HG02885 (cell line): ENCODE measurements around the gene LAG3.

Source experiments
- ATAC-seq: cut with Tn5 transposase; IDR thresholded peaks from one replicate; pipeline ENCODE4 v1.9.1; 2021; ENCODE audit warnings: mild to moderate bottlenecking; ENCODE audit not compliant: unreplicated experiment, poor library complexity

The LAG3 gene

DNA sequence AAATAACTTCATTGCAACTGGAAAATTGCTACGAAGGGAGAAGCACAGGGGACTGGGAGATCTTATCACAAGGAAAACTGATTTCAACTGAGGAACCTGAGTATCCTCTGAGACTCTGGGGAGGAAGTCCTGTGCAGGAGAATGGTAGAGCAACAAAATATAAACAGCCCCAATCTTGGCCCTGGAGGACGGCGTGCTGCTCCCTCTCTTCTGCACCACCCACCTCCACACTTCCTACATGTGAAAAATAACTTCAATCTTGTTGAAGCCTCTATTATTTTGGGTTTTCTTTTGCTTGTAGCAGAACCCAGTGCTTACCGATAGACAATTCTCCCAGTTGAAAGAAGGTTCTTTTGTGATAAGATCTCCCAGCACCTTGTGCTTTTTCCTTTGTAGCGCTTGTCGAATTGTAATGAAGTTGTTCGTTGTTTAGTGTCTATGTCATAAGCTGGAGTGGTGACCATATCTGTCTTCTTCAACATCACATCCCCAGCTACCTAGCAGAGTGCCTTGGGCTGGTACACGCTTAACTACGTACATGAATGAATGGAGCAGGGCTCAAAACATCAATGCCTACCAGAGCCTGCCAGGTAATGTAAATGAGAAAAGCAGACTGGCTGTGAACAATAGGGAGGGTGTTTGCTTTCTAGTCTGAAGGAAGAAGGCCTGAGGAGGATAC, 14.2 kb downstream of the LAG3 start:
- no peak for ATAC-seq

DNA sequence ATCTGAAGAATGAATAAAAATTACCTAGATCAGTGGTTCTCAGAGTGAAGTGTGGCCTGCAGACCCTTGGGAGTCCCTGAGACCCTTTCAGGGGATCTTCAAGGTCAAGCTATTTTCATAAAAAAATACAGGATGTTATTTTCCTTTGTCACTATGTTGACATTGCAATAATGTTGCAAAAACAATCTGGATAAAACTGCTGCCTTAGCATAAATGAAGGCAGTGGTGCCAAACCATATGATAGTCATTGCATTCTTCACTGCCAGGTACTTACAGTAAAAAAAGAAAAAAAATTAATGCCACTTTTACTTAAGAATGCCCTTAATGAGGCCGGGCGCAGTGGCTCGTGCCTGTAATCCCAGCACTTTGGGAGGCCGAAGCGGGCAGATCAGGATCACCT, 15.0 kb downstream of the LAG3 start:
- ATAC-seq, result no peak

GRCh38 chr12:6788972-6789924, 16.9 kb downstream of the LAG3 start, which contains the start of gene CD4:
Gene CD4, plus strand, starts transcription at chr12:6789528. Its CDS starts 10,611 bp downstream, at chr12:6800139.
- ATAC-seq, result no peak

DNA sequence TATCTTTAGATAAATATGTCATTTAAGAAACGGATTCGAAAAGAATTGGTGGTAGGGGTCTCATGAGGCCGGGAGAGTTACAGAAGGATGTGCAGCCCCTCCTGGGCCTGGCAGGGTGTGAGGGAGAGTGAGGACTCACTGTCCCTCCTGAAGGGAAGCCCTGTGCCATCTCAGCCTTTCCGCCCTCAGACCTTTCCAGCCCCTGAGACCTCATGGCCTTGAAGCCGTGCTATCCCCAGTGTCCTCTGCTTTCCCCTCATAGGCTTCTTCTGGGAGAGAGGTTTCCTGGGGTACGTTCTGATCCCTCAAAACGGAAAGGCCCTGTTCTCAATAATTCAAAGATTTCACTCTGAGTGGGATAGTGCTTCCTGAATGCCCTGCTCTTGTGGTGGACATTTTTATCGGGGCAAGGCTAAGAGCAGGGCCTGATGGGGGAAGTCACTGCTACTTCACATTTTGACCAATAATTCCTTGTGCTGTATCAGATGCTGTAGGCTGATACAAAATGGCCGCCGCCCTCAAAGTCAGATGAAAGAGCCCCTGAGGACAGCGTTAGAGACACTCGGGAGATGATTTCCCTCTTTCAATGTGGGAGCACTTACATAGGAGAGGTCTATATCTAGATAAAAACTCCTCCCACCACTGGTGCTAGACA, 18.3 kb downstream of the LAG3 start:
- no peak for ATAC-seq

DNA sequence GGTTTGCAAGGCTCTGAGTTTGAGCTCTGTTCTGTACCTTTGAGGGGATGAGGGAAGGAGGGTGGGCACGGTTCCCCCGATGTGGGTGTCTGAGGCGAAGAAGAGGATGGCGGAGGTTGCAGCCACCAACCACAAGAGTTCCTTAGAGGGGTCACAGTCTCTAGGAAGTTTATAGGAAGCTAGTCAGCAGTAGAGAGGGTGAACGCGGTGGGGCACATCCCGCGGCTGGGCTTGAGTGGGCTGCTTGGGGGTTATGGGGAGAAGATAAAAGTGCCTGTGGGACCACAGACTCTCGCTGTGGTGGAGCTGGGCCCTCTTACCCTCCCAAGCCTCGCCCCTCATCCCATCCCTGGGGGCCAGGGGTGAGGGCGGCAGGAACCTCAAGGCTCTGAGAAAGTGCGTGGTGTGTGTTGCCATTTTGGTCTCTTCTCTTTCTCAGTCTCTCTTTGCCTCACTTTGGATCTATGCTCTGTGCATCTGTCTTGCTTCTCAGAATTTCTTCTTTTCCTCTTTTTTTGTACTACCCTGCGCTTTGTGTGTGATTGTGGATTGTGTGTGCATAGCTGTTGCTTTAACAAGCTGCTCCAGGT, 19.7 kb downstream of the LAG3 start:
- ATAC-seq, result no peak

GRCh38 chr12:6792522-6793201, 20.3 kb downstream of the LAG3 start:
- no peak for ATAC-seq

DNA sequence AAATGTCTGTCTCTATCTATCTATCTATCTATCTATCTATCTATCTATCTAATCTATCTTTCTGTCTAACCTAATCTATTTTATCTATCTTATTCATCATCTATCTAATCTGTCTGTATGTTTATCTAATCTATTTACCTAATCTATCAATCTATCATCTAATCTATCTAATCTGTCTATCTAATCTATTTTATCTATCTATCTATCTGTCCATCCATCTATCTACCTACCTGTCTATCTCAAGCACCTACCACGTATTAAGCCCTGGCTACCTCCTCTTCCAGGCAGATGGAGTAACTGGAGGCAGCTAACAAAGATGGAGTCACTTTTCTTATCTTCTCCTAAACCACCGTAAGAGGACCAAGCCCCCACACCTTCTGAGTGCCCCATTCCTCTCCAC, 22.8 kb downstream of the LAG3 start:
- ATAC-seq, result no peak

DNA sequence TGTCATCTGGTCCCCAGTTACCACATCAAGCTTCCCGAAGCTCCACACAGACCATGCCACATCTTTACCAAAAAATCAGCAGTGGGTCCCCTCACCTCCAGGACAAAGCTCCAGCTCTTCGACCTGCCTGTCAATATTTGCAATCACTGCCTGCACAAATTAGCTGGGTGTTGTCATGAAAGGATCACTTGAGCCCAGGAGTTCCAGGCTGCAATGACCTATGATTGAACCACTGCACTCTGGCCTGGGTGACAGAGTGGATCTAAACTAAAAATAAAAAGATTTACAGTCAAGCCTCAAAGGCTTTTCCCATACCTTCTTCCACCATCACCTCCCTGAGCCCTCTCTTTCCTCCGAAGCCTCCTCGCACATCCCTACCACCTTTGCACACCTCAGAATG, 24.3 kb downstream of the LAG3 start:
- ATAC-seq, result no peak

- ATAC-seq, result no peak
These were observed 26.8 kb downstream of the LAG3 start for GRCh38 chr12:6799147-6799546.

DNA sequence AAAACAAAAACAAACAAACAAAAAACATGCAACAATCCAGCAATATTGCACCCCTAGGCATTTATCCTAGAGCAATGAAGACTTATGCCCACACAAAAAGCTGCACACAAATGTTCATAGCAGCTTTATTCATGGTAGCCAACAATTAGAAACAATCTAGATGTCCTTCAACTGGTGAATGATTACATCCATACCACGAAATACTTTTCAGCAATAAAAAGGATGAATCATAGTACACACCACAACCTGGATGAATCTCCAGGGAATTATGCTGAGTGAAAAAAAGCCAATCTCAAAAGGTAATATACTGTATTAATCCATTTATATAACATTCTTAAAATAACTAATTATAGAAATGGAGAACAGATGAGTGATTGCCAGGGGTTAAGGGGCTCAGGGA, 34.9 kb downstream of the LAG3 start:
- no peak for ATAC-seq

GRCh38 chr12:6809056-6809455, 36.7 kb downstream of the LAG3 start:
- no peak for ATAC-seq

- no peak for ATAC-seq
These were observed 38.4 kb downstream of the LAG3 start for GRCh38 chr12:6810758-6811157.

DNA sequence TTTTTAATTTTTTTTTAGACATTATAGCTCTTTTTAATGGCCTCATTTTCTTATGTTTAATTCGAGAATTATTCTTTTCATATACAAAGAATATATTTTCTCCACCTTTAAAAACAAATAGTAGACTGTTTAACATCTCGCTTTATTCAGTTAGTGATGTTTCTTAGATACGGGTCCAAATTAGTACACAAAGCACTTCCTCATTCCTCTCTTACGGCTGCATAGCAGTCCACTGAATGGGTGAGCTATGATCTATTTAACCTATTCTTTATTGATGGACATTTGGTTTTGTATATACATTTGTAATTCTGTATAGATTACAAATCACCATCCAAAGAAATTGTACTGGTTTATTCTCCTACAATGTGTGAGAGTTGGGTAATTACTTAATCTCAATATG, 41.0 kb downstream of the LAG3 start:
- no peak for ATAC-seq

- no peak for ATAC-seq
These were observed 44.3 kb downstream of the LAG3 start for GRCh38 chr12:6816598-6816997.

- no peak for ATAC-seq
These were observed 44.8 kb downstream of the LAG3 start for GRCh38 chr12:6817098-6817497.

DNA sequence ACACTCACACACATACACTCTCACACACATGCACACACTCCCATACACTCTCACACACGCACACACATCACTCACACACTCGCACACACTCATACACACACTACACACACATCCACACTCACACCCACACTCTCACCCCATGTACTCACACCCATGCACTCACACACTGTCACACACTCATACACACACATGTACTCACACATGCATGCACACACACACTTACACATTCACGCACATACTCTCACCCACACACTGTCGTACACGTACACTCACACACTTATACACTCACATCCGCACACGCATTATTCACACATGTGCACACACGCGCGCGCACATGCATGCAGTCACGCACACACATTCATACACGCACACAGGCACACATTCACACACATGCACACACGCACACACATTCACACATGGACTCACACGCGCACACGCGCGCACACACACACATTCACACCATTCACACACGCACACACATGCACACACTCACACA, 45.4 kb downstream of the LAG3 start:
- ATAC-seq, result no peak

- ATAC-seq, result no peak
These were observed 45.9 kb downstream of the LAG3 start for GRCh38 chr12:6818222-6818621.

GRCh38 chr12:6818645-6819044, 46.3 kb downstream of the LAG3 start:
- ATAC-seq, result no peak

DNA sequence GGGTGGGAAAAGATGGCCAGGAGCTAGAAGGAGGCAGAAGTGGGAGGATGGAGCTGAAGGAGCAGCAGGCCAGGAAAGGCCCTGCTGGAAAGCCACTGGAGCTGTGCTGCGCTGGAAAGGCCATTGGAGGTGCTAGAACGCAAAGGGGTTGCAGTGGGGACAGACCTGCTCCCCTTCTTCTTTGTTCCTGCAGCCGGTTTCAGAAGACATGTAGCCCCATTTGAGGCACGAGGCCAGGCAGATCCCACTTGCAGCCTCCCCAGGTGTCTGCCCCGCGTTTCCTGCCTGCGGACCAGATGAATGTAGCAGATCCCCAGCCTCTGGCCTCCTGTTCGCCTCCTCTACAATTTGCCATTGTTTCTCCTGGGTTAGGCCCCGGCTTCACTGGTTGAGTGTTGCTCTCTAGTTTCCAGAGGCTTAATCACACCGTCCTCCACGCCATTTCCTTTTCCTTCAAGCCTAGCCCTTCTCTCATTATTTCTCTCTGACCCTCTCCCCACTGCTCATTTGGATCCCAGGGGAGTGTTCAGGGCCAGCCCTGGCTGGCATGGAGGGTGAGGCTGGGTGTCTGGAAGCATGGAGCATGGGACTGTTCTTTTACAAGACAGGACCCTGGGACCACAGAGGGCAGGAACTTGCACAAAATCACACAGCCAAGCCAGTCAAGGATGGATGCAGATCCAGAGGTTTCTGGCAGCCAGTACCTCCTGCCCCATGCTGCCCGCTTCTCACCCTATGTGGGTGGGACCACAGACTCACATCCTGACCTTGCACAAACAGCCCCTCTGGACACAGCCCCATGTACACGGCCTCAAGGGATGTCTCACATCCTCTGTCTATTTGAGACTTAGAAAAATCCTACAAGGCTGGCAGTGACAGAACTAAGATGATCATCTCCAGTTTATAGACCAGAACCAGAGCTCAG, 47.0 kb downstream of the LAG3 start:
- no peak for ATAC-seq
